ENCODE measurements around the gene ALDH1L1.

DNA sequence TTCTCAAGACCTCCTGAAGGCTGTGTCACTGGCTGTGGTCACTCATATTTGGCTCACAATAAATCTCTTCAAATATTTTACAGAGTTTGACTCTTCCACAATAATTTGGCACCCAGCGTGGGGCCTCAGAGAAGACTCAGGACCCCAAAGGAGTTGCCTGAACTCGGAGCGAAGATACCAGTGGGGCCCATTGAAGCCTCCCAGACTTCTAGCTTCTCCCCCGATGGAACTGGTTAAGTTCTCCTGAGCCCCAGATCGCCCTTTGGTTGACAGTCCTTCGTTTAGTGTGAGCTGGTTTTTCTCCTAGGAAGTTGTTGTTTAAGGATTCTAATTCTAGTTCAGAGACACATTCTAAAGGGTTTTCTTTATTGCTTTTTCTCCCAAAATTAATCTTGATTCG is 95.1 kb downstream of the ALDH1L1 start:
- TF ChIP-seq EZH2 (IDR thresholded peaks at IDR 0.05; ENCODE audit: low read depth, unreplicated experiment), result no peak
- TF ChIP-seq, protein P1, sequence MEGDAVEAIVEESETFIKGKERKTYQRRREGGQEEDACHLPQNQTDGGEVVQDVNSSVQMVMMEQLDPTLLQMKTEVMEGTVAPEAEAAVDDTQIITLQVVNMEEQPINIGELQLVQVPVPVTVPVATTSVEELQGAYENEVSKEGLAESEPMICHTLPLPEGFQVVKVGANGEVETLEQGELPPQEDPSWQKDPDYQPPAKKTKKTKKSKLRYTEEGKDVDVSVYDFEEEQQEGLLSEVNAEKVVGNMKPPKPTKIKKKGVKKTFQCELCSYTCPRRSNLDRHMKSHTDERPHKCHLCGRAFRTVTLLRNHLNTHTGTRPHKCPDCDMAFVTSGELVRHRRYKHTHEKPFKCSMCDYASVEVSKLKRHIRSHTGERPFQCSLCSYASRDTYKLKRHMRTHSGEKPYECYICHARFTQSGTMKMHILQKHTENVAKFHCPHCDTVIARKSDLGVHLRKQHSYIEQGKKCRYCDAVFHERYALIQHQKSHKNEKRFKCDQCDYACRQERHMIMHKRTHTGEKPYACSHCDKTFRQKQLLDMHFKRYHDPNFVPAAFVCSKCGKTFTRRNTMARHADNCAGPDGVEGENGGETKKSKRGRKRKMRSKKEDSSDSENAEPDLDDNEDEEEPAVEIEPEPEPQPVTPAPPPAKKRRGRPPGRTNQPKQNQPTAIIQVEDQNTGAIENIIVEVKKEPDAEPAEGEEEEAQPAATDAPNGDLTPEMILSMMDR (conservative IDR thresholded peaks at IDR 0.05; ENCODE audit: low read depth in 2 of 2), result no peak
- TF ChIP-seq CREB1 (CRISPR knock-in tag; IDR thresholded peaks at IDR 0.05; ENCODE audit: low read depth), result no peak
- TF ChIP-seq, protein P2, sequence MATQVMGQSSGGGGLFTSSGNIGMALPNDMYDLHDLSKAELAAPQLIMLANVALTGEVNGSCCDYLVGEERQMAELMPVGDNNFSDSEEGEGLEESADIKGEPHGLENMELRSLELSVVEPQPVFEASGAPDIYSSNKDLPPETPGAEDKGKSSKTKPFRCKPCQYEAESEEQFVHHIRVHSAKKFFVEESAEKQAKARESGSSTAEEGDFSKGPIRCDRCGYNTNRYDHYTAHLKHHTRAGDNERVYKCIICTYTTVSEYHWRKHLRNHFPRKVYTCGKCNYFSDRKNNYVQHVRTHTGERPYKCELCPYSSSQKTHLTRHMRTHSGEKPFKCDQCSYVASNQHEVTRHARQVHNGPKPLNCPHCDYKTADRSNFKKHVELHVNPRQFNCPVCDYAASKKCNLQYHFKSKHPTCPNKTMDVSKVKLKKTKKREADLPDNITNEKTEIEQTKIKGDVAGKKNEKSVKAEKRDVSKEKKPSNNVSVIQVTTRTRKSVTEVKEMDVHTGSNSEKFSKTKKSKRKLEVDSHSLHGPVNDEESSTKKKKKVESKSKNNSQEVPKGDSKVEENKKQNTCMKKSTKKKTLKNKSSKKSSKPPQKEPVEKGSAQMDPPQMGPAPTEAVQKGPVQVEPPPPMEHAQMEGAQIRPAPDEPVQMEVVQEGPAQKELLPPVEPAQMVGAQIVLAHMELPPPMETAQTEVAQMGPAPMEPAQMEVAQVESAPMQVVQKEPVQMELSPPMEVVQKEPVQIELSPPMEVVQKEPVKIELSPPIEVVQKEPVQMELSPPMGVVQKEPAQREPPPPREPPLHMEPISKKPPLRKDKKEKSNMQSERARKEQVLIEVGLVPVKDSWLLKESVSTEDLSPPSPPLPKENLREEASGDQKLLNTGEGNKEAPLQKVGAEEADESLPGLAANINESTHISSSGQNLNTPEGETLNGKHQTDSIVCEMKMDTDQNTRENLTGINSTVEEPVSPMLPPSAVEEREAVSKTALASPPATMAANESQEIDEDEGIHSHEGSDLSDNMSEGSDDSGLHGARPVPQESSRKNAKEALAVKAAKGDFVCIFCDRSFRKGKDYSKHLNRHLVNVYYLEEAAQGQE (IDR thresholded peaks at IDR 0.05; ENCODE audit: unreplicated experiment), result no peak
- TF ChIP-seq JUNB (IDR thresholded peaks at IDR 0.05; ENCODE audit: unreplicated experiment), result no peak
- no peak for TF ChIP-seq POLR2AphosphoS5 (IDR thresholded peaks at IDR 0.05; ENCODE audit: low read depth)
- TF ChIP-seq, protein P3, sequence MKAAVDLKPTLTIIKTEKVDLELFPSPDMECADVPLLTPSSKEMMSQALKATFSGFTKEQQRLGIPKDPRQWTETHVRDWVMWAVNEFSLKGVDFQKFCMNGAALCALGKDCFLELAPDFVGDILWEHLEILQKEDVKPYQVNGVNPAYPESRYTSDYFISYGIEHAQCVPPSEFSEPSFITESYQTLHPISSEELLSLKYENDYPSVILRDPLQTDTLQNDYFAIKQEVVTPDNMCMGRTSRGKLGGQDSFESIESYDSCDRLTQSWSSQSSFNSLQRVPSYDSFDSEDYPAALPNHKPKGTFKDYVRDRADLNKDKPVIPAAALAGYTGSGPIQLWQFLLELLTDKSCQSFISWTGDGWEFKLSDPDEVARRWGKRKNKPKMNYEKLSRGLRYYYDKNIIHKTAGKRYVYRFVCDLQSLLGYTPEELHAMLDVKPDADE (IDR thresholded peaks at IDR 0.05), result no peak
- TF ChIP-seq STAT1 (IDR thresholded peaks at IDR 0.05; ENCODE audit: unreplicated experiment), result no peak
- no peak for TF ChIP-seq EZH2phosphoT487 (IDR thresholded peaks at IDR 0.05; ENCODE audit: unreplicated experiment)
